WTC11 (cell line): Measurements from ENCODE around the gene PRKCE.

ENCODE experiments used
- FOXJ3 ChIP-seq: sonication (generic); formaldehyde crosslinking; IDR thresholded peaks from 2 replicates; pipeline ENCODE4 v1.9.0; 2021; ENCODE audit warnings: missing genetic modification reagents, mild to moderate bottlenecking, borderline replicate concordance
- FOXP1 ChIP-seq: sonication (generic); formaldehyde crosslinking; IDR thresholded peaks from 2 replicates; pipeline ENCODE4 v1.8.0; 2022; ENCODE audit warnings: missing genetic modification reagents, mild to moderate bottlenecking, moderate library complexity, borderline replicate concordance
- GRHL2 ChIP-seq: fragments of 250-450 bp; sonication (Bioruptor Pico); IDR thresholded peaks from 2 replicates; pipeline ENCODE4 v1.8.0; 2022; ENCODE audit warnings: mild to moderate bottlenecking, moderate library complexity; ENCODE audit not compliant: insufficient replicate concordance, severe bottlenecking
- TF ChIP-seq, protein P1 (sequence below): fragments of 200-600 bp; IDR thresholded peaks from 2 replicates; pipeline ENCODE4 v1.8.0; 2022; ENCODE audit warnings: antibody characterized with exemption
- TF ChIP-seq, protein P2 (sequence below): sonication (generic); formaldehyde crosslinking; IDR thresholded peaks from 2 replicates; pipeline ENCODE4 v1.8.0; 2023; ENCODE audit warnings: missing genetic modification reagents
- TF ChIP-seq, protein P3 (sequence below): sonication (generic); formaldehyde crosslinking; IDR thresholded peaks from 2 replicates; pipeline ENCODE4 v1.8.0; 2022; ENCODE audit warnings: mild to moderate bottlenecking, missing genetic modification reagents
- TF ChIP-seq, protein P4 (sequence below): sonication (generic); formaldehyde crosslinking; IDR thresholded peaks from 2 replicates; pipeline ENCODE4 v1.8.1; 2022; ENCODE audit warnings: low read depth, mild to moderate bottlenecking, moderate library complexity, missing genetic modification reagents, borderline replicate concordance
- TF ChIP-seq, protein P5 (sequence below): sonication (generic); formaldehyde crosslinking; IDR thresholded peaks from 2 replicates; pipeline ENCODE4 v1.8.1; 2023; ENCODE audit warnings: mild to moderate bottlenecking, moderate library complexity, missing genetic modification reagents
- TF ChIP-seq, protein P6 (sequence below): sonication (generic); formaldehyde crosslinking; conservative IDR thresholded peaks from 2 replicates; pipeline ENCODE4 v1.8.1; 2022; ENCODE audit warnings: mild to moderate bottlenecking, missing genetic modification reagents

DNA sequence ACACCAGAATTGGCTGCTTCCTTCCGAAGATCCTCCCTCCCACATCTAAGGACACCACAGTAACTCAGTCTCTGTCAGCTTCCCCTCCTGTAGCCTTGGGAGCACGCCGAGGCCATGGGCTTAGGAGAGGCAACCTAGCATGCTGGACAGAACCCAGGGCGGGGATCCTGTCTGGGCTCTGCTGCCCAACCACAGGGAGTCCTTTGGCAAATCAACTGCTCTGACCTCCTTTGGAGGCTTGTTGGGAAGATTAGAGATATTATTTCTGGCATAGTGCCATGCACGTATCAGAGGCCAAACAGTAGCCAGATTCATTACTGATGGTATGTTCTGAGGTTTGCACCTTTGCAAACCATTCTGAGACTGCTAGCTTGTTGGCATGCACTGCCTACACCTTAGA is 383.1 kb downstream of the PRKCE start:
- TF ChIP-seq GRHL2 (CRISPR knock-in tag) = no peak
- TF ChIP-seq, protein P1, sequence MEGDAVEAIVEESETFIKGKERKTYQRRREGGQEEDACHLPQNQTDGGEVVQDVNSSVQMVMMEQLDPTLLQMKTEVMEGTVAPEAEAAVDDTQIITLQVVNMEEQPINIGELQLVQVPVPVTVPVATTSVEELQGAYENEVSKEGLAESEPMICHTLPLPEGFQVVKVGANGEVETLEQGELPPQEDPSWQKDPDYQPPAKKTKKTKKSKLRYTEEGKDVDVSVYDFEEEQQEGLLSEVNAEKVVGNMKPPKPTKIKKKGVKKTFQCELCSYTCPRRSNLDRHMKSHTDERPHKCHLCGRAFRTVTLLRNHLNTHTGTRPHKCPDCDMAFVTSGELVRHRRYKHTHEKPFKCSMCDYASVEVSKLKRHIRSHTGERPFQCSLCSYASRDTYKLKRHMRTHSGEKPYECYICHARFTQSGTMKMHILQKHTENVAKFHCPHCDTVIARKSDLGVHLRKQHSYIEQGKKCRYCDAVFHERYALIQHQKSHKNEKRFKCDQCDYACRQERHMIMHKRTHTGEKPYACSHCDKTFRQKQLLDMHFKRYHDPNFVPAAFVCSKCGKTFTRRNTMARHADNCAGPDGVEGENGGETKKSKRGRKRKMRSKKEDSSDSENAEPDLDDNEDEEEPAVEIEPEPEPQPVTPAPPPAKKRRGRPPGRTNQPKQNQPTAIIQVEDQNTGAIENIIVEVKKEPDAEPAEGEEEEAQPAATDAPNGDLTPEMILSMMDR = no peak
- TF ChIP-seq, protein P2, sequence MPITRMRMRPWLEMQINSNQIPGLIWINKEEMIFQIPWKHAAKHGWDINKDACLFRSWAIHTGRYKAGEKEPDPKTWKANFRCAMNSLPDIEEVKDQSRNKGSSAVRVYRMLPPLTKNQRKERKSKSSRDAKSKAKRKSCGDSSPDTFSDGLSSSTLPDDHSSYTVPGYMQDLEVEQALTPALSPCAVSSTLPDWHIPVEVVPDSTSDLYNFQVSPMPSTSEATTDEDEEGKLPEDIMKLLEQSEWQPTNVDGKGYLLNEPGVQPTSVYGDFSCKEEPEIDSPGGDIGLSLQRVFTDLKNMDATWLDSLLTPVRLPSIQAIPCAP (CRISPR knock-in tag) = no peak
- no peak for TF ChIP-seq FOXP1 (CRISPR knock-in tag)
- TF ChIP-seq FOXJ3 = no peak
- TF ChIP-seq, protein P3, sequence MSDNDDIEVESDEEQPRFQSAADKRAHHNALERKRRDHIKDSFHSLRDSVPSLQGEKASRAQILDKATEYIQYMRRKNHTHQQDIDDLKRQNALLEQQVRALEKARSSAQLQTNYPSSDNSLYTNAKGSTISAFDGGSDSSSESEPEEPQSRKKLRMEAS (CRISPR knock-in tag) = no peak
- TF ChIP-seq, protein P4, sequence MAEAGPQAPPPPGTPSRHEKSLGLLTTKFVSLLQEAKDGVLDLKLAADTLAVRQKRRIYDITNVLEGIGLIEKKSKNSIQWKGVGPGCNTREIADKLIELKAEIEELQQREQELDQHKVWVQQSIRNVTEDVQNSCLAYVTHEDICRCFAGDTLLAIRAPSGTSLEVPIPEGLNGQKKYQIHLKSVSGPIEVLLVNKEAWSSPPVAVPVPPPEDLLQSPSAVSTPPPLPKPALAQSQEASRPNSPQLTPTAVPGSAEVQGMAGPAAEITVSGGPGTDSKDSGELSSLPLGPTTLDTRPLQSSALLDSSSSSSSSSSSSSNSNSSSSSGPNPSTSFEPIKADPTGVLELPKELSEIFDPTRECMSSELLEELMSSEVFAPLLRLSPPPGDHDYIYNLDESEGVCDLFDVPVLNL (CRISPR knock-in tag) = no peak
- TF ChIP-seq, protein P5, sequence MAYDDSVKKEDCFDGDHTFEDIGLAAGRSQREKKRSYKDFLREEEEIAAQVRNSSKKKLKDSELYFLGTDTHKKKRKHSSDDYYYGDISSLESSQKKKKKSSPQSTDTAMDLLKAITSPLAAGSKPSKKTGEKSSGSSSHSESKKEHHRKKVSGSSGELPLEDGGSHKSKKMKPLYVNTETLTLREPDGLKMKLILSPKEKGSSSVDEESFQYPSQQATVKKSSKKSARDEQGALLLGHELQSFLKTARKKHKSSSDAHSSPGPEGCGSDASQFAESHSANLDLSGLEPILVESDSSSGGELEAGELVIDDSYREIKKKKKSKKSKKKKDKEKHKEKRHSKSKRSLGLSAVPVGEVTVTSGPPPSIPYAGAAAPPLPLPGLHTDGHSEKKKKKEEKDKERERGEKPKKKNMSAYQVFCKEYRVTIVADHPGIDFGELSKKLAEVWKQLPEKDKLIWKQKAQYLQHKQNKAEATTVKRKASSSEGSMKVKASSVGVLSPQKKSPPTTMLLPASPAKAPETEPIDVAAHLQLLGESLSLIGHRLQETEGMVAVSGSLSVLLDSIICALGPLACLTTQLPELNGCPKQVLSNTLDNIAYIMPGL (CRISPR knock-in tag) = no peak
- TF ChIP-seq, protein P6, sequence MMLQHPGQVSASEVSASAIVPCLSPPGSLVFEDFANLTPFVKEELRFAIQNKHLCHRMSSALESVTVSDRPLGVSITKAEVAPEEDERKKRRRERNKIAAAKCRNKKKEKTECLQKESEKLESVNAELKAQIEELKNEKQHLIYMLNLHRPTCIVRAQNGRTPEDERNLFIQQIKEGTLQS (CRISPR knock-in tag) = no peak
